GM21360 (cell line): Measurements from ENCODE around the gene PEG3.
"Not testable (repeated sequence)": the region's sequence is repeated elsewhere in the genome, so short reads cannot be mapped to it uniquely, and the experiment has no call there.

ENCODE experiments used
- ATAC-seq: cut with Tn5 transposase; IDR thresholded peaks from one replicate; pipeline ENCODE4 v1.9.1; 2021; ENCODE audit warnings: mild to moderate bottlenecking, moderate library complexity; ENCODE audit not compliant: unreplicated experiment

Gene PEG3

GRCh38 chr19:56840451-56841192, at the start of gene PEG3, which contains the start of gene ZIM2:
Gene PEG3, minus strand, starts transcription at chr19:56840726. Its CDS starts 16,071 bp downstream, at chr19:56824655.
Gene ZIM2, minus strand, starts transcription at chr19:56840726. Its CDS starts 16,449 bp downstream, at chr19:56824277.
- no peak for ATAC-seq

- no peak for ATAC-seq
These were observed 44.9 kb upstream of the PEG3 start for GRCh38 chr19:56885173-56885985.

- ATAC-seq, result no peak
These were observed 43.9 kb upstream of the PEG3 start for GRCh38 chr19:56884441-56884840.

- no peak for ATAC-seq
These were observed 40.2 kb upstream of the PEG3 start for GRCh38 chr19:56880592-56881190.

- ATAC-seq, result no peak
These were observed 36.7 kb upstream of the PEG3 start for GRCh38 chr19:56877069-56877715.

GRCh38 chr19:56875717-56876116, 35.2 kb upstream of the PEG3 start:
- no peak for ATAC-seq

- ATAC-seq, result no peak
These were observed 34.0 kb upstream of the PEG3 start for GRCh38 chr19:56874530-56874929.

GRCh38 chr19:56873493-56873892, 33.0 kb upstream of the PEG3 start:
- no peak for ATAC-seq

GRCh38 chr19:56869886-56870285, 29.4 kb upstream of the PEG3 start:
- no peak for ATAC-seq

GRCh38 chr19:56868446-56868845, 27.9 kb upstream of the PEG3 start:
- no peak for ATAC-seq

GRCh38 chr19:56866538-56866937, 26.0 kb upstream of the PEG3 start:
- ATAC-seq, result no peak

GRCh38 chr19:56864443-56865125, 24.1 kb upstream of the PEG3 start:
- ATAC-seq, result no peak

- no peak for ATAC-seq
These were observed 22.2 kb upstream of the PEG3 start for GRCh38 chr19:56862741-56863140.

- not testable (repeated sequence) for ATAC-seq
These were observed 19.9 kb upstream of the PEG3 start for GRCh38 chr19:56860409-56860808.

- no peak for ATAC-seq
These were observed 17.5 kb upstream of the PEG3 start for GRCh38 chr19:56858026-56858425.

- no peak for ATAC-seq
These were observed 16.3 kb upstream of the PEG3 start for GRCh38 chr19:56856822-56857221.

- ATAC-seq, result not testable (repeated sequence)
These were observed 11.8 kb upstream of the PEG3 start for GRCh38 chr19:56852361-56852760.

GRCh38 chr19:56848166-56848565, 7.6 kb upstream of the PEG3 start:
- no peak for ATAC-seq

GRCh38 chr19:56842412-56842811, 1.9 kb upstream of the PEG3 start:
- ATAC-seq, result no peak

GRCh38 chr19:56841193-56841543, 642 bp upstream of the PEG3 start:
- ATAC-seq, result no peak
